ENCODE measurements around the gene RASA2.

DNA sequence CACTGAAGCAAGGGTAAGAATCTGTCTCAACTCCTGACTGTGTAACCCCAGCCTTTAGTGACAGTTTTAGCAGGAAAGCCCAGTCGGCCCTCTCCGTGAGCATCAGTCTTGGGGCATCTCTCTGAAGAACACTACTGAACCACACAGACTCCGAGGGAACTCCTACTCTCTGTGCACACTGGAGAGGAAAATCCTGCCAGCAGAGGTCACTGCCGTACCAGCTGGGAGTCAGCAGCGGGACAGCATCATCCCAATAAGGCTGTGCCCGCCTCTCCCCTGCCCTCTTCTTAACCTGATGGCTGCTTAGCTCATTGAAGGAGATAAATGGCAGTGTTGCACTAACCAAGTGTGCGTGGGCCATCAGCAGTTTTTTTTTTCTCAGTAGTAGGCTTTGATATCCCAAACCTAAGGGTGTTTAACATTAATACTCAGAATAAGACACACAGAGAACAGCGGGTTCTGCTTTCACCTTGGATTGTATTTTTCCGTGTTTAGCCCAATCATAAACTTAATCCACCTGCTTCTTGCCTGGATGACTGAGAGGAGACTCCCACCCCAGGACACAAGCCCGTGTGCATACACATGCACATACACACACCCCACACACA, 26.6 kb upstream of the RASA2 start:
- TF ChIP-seq, protein P1, sequence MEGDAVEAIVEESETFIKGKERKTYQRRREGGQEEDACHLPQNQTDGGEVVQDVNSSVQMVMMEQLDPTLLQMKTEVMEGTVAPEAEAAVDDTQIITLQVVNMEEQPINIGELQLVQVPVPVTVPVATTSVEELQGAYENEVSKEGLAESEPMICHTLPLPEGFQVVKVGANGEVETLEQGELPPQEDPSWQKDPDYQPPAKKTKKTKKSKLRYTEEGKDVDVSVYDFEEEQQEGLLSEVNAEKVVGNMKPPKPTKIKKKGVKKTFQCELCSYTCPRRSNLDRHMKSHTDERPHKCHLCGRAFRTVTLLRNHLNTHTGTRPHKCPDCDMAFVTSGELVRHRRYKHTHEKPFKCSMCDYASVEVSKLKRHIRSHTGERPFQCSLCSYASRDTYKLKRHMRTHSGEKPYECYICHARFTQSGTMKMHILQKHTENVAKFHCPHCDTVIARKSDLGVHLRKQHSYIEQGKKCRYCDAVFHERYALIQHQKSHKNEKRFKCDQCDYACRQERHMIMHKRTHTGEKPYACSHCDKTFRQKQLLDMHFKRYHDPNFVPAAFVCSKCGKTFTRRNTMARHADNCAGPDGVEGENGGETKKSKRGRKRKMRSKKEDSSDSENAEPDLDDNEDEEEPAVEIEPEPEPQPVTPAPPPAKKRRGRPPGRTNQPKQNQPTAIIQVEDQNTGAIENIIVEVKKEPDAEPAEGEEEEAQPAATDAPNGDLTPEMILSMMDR (IDR thresholded peaks at IDR 0.05) = peak; percentile 53 to 86 (median 76)
- no peak for TF ChIP-seq POLR2A (IDR thresholded peaks at IDR 0.05)
